Measurements from ENCODE around the gene CAMKMT.

Gene CAMKMT

GRCh38 chr2:44364604-44365003, 2.9 kb downstream of the CAMKMT start:
- Histone ChIP-seq H3K27ac (ENCODE audit: low read depth, low read length) (no peak overlapping the region), H4K8ac (ENCODE audit: low read depth, low read length) (no peak overlapping the region), H3K14ac (ENCODE audit: low read length) (no peak overlapping the region), H3K79me1 (ENCODE audit: low read length) (peaks cover 10% of the 10 kb centered on the region), H2AK5ac (ENCODE audit: low read length) (no peak overlapping the region), H2BK12ac (ENCODE audit: low read length) (no peak overlapping the region), H3K79me2 (ENCODE audit: control insufficient read depth, insufficient read depth, low read length, poor library complexity) (no peaks in the 10 kb centered on the region), H3K23ac (ENCODE audit: low read length) (no peak overlapping the region), H3K18ac (ENCODE audit: low read length) (no peak overlapping the region), H3K4ac (ENCODE audit: low read depth, low read length) (no peak overlapping the region), H3K4me3 (ENCODE audit: low read depth, low read length) (no peak overlapping the region), H3K27me3 (ENCODE audit: insufficient read depth, low read length) (no peaks in the 10 kb centered on the region), H2BK5ac (ENCODE audit: low read depth, low read length, poor library complexity) (no peak overlapping the region), H3K36me3 (ENCODE audit: control insufficient read depth in 1 of 2, insufficient read depth in 2 of 2, low read length in 2 of 2) (no peaks in the 10 kb centered on the region), H3K4me1 (ENCODE audit: control insufficient read depth in 1 of 2, insufficient read depth in 2 of 2, low read length in 2 of 2) (peaks cover 0 to 2% of the 10 kb centered on the region in 2 experiments), H4K91ac (ENCODE audit: low read depth, low read length) (no peak overlapping the region), H2BK120ac (ENCODE audit: insufficient read depth, low read length, poor library complexity) (no peak overlapping the region), H2AFZ (ENCODE audit: insufficient read depth, low read length, poor library complexity) (no peak overlapping the region), H3K9ac (ENCODE audit: low read length) (no peak overlapping the region), H3K4me2 (ENCODE audit: low read length) (no peak overlapping the region), H3K9me3 (ENCODE audit: insufficient read depth, low read depth, low read length) (no peaks in the 10 kb centered on the region), H4K12ac (ENCODE audit: low read depth, low read length) (no peak overlapping the region)
- no CpG with 5 or more reads among the region's 3 CpGs for WGBS (ENCODE audit: extremely low coverage, insufficient coverage, insufficient read length)
- DNase-seq: no peak

- Histone ChIP-seq H3K9ac (ENCODE audit: low read length) (no peak overlapping the region), H4K8ac (ENCODE audit: low read depth, low read length) (no peak overlapping the region), H3K79me2 (ENCODE audit: control insufficient read depth, insufficient read depth, low read length, poor library complexity) (no peaks in the 10 kb centered on the region), H3K4ac (ENCODE audit: low read depth, low read length) (no peak overlapping the region), H4K91ac (ENCODE audit: low read depth, low read length) (no peak overlapping the region), H3K36me3 (ENCODE audit: control insufficient read depth in 1 of 2, insufficient read depth in 2 of 2, low read length in 2 of 2) (no peaks in the 10 kb centered on the region), H2BK12ac (ENCODE audit: low read length) (no peak overlapping the region), H3K23ac (ENCODE audit: low read length) (no peak overlapping the region), H4K12ac (ENCODE audit: low read depth, low read length) (no peak overlapping the region), H3K4me3 (ENCODE audit: low read depth, low read length) (no peak overlapping the region), H2AFZ (ENCODE audit: insufficient read depth, low read length, poor library complexity) (no peak overlapping the region), H3K27ac (ENCODE audit: low read depth, low read length) (no peak overlapping the region), H3K14ac (ENCODE audit: low read length) (no peak overlapping the region), H2AK5ac (ENCODE audit: low read length) (no peak overlapping the region), H3K9me3 (ENCODE audit: insufficient read depth, low read depth, low read length) (no peaks in the 10 kb centered on the region), H3K4me1 (ENCODE audit: control insufficient read depth in 1 of 2, insufficient read depth in 2 of 2, low read length in 2 of 2) (no peaks in the 10 kb centered on the region), H3K18ac (ENCODE audit: low read length) (no peak overlapping the region), H3K27me3 (ENCODE audit: insufficient read depth, low read length) (no peaks in the 10 kb centered on the region), H2BK120ac (ENCODE audit: insufficient read depth, low read length, poor library complexity) (no peak overlapping the region), H2BK5ac (ENCODE audit: low read depth, low read length, poor library complexity) (no peak overlapping the region), H3K79me1 (ENCODE audit: low read length) (no peaks in the 10 kb centered on the region), H3K4me2 (ENCODE audit: low read length) (no peak overlapping the region)
- no peak for DNase-seq
- WGBS (ENCODE audit: extremely low coverage, insufficient coverage, insufficient read length): no CpG with 5 or more reads among the region's 1 CpG
These were observed 5.8 kb downstream of the CAMKMT start for GRCh38 chr2:44367591-44367990.

GRCh38 chr2:44369392-44369791, 7.6 kb downstream of the CAMKMT start:
- H3K23ac ChIP-seq (ENCODE audit: low read length): no peak overlapping the region
- H3K27ac ChIP-seq (ENCODE audit: low read depth, low read length): no peak overlapping the region
- H2BK120ac ChIP-seq (ENCODE audit: insufficient read depth, low read length, poor library complexity): no peak overlapping the region

GRCh38 chr2:44371445-44371844, 9.7 kb downstream of the CAMKMT start:
- Histone ChIP-seq H3K23ac (ENCODE audit: low read length) (no peak overlapping the region), H2BK12ac (ENCODE audit: low read length) (no peak overlapping the region), H3K79me1 (ENCODE audit: low read length) (no peaks in the 10 kb centered on the region), H4K12ac (ENCODE audit: low read depth, low read length) (no peak overlapping the region), H3K4me2 (ENCODE audit: low read length) (no peak overlapping the region), H3K18ac (ENCODE audit: low read length) (no peak overlapping the region), H3K9me3 (ENCODE audit: insufficient read depth, low read depth, low read length) (no peaks in the 10 kb centered on the region), H4K8ac (ENCODE audit: low read depth, low read length) (no peak overlapping the region), H3K4me3 (ENCODE audit: low read depth, low read length) (no peak overlapping the region), H3K9ac (ENCODE audit: low read length) (no peak overlapping the region), H2AFZ (ENCODE audit: insufficient read depth, low read length, poor library complexity) (no peak overlapping the region), H3K79me2 (ENCODE audit: control insufficient read depth, insufficient read depth, low read length, poor library complexity) (no peaks in the 10 kb centered on the region), H3K27me3 (ENCODE audit: insufficient read depth, low read length) (no peaks in the 10 kb centered on the region), H4K91ac (ENCODE audit: low read depth, low read length) (no peak overlapping the region), H2BK5ac (ENCODE audit: low read depth, low read length, poor library complexity) (no peak overlapping the region), H3K4ac (ENCODE audit: low read depth, low read length) (no peak overlapping the region), H2BK120ac (ENCODE audit: insufficient read depth, low read length, poor library complexity) (no peak overlapping the region), H3K14ac (ENCODE audit: low read length) (no peak overlapping the region), H3K27ac (ENCODE audit: low read depth, low read length) (no peak overlapping the region), H3K4me1 (ENCODE audit: control insufficient read depth in 1 of 2, insufficient read depth in 2 of 2, low read length in 2 of 2) (no peaks in the 10 kb centered on the region), H3K36me3 (ENCODE audit: control insufficient read depth in 1 of 2, insufficient read depth in 2 of 2, low read length in 2 of 2) (no peaks in the 10 kb centered on the region), H2AK5ac (ENCODE audit: low read length) (no peak overlapping the region)
- no peak for DNase-seq

More at GRCh38 chr2:44369392-44369791, 7.6 kb downstream of the CAMKMT start:
- Histone ChIP-seq H3K4me3 (ENCODE audit: low read depth, low read length) (no peak overlapping the region), H3K14ac (ENCODE audit: low read length) (no peak overlapping the region), H3K9me3 (ENCODE audit: insufficient read depth, low read depth, low read length) (no peaks in the 10 kb centered on the region), H4K91ac (ENCODE audit: low read depth, low read length) (no peak overlapping the region), H3K18ac (ENCODE audit: low read length) (no peak overlapping the region), H4K12ac (ENCODE audit: low read depth, low read length) (no peak overlapping the region), H2AK5ac (ENCODE audit: low read length) (no peak overlapping the region), H3K4me1 (ENCODE audit: control insufficient read depth in 1 of 2, insufficient read depth in 2 of 2, low read length in 2 of 2) (no peaks in the 10 kb centered on the region), H3K27me3 (ENCODE audit: insufficient read depth, low read length) (no peaks in the 10 kb centered on the region), H3K79me2 (ENCODE audit: control insufficient read depth, insufficient read depth, low read length, poor library complexity) (no peaks in the 10 kb centered on the region), H3K79me1 (ENCODE audit: low read length) (no peaks in the 10 kb centered on the region), H3K36me3 (ENCODE audit: control insufficient read depth in 1 of 2, insufficient read depth in 2 of 2, low read length in 2 of 2) (no peaks in the 10 kb centered on the region), H2AFZ (ENCODE audit: insufficient read depth, low read length, poor library complexity) (no peak overlapping the region), H4K8ac (ENCODE audit: low read depth, low read length) (no peak overlapping the region), H2BK12ac (ENCODE audit: low read length) (no peak overlapping the region), H3K9ac (ENCODE audit: low read length) (no peak overlapping the region), H2BK5ac (ENCODE audit: low read depth, low read length, poor library complexity) (no peak overlapping the region), H3K4ac (ENCODE audit: low read depth, low read length) (no peak overlapping the region), H3K4me2 (ENCODE audit: low read length) (no peak overlapping the region)
- DNase-seq: no peak

GRCh38 chr2:44372246-44372645, 10.5 kb downstream of the CAMKMT start:
- H3K79me1 ChIP-seq (ENCODE audit: low read length): no peaks in the 10 kb centered on the region
- H3K9ac ChIP-seq (ENCODE audit: low read length): no peak overlapping the region
- H4K12ac ChIP-seq (ENCODE audit: low read depth, low read length): no peak overlapping the region
- H3K14ac ChIP-seq (ENCODE audit: low read length): no peak overlapping the region
- no peak overlapping the region for H4K91ac ChIP-seq (ENCODE audit: low read depth, low read length)
- no peak overlapping the region for H2AFZ ChIP-seq (ENCODE audit: insufficient read depth, low read length, poor library complexity)
- no peak overlapping the region for H3K4me2 ChIP-seq (ENCODE audit: low read length)
- H2AK5ac ChIP-seq (ENCODE audit: low read length): no peak overlapping the region
- no peaks in the 10 kb centered on the region for H3K27me3 ChIP-seq (ENCODE audit: insufficient read depth, low read length)
- WGBS (ENCODE audit: extremely low coverage, insufficient coverage, insufficient read length): no CpG with 5 or more reads among the region's 3 CpGs
- H3K79me2 ChIP-seq (ENCODE audit: control insufficient read depth, insufficient read depth, low read length, poor library complexity): no peaks in the 10 kb centered on the region
- no peak overlapping the region for H3K4me3 ChIP-seq (ENCODE audit: low read depth, low read length)
- no peaks in the 10 kb centered on the region for H3K9me3 ChIP-seq (ENCODE audit: insufficient read depth, low read depth, low read length)
- H3K18ac ChIP-seq (ENCODE audit: low read length): no peak overlapping the region
- no peak overlapping the region for H2BK120ac ChIP-seq (ENCODE audit: insufficient read depth, low read length, poor library complexity)
- H2BK5ac ChIP-seq (ENCODE audit: low read depth, low read length, poor library complexity): no peak overlapping the region
- no peak overlapping the region for H4K8ac ChIP-seq (ENCODE audit: low read depth, low read length)
- no peaks in the 10 kb centered on the region for H3K4me1 ChIP-seq (ENCODE audit: control insufficient read depth in 1 of 2, insufficient read depth in 2 of 2, low read length in 2 of 2)
- H3K27ac ChIP-seq (ENCODE audit: low read depth, low read length): no peak overlapping the region
- H3K36me3 ChIP-seq (ENCODE audit: control insufficient read depth in 1 of 2, insufficient read depth in 2 of 2, low read length in 2 of 2): no peaks in the 10 kb centered on the region
- no peak overlapping the region for H2BK12ac ChIP-seq (ENCODE audit: low read length)
- H3K4ac ChIP-seq (ENCODE audit: low read depth, low read length): no peak overlapping the region
- H3K23ac ChIP-seq (ENCODE audit: low read length): no peak overlapping the region
- DNase-seq: no peak

Data from trophoblast cell (in vitro differentiated cells and primary cell).